ENCODE data around the gene CDADC1. TPM values are rescaled to one million over a fixed set of nuclear protein-coding genes. Genes with fewer than 3 reads are reported as not detected.

CDADC1 gene
- total and polyA plus RNA-seq, 11 donors: 2.8 to 10.8 (median 10.2) TPM

DNA sequence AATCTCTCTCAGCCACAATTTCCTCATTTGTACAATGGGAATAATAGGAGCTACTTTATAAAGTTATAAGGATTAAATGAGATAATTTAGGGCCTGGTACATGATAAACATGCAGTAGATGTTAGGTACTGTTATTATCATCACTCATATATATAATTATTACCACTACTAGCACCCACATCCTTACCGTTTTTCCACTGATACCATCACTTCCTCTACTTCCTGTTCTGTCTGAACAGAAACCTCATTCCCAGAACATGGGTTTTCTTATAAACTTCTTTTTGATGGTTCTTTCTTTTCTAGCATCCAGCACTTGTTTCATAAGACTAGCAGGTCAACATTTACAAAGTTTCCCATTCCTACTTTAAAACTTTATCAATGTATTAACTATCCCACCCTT is 6.3 kb downstream of the CDADC1 start:
- 43 to 57% (median 53%) methylated on average over 1 of the region's 1 CpG for WGBS, 4 donors
- no peak overlapping the region for H3K4me3 ChIP-seq
- no peaks in the 10 kb centered on the region for H3K27me3 ChIP-seq
- H3K4me1 ChIP-seq: peaks cover 0 to 42% (median 6%) of the 10 kb centered on the region in 12 donors
- no peak overlapping the region for H3K27ac ChIP-seq
- DNase-seq (no peak), ATAC-seq (no peak)
- H3K36me3 ChIP-seq: peaks cover 0 to 87% (median 35%) of the 10 kb centered on the region in 9 donors
- intact Hi-C loops (cut with DNase I): loop anchor here in 1 of 10 donors (10.0 kb wide), 1 partner anchor 149 kb away; no protein-coding TSS in a partner anchor
- H3K9me3 ChIP-seq: no peaks in the 10 kb centered on the region
- TF ChIP-seq, protein P1, sequence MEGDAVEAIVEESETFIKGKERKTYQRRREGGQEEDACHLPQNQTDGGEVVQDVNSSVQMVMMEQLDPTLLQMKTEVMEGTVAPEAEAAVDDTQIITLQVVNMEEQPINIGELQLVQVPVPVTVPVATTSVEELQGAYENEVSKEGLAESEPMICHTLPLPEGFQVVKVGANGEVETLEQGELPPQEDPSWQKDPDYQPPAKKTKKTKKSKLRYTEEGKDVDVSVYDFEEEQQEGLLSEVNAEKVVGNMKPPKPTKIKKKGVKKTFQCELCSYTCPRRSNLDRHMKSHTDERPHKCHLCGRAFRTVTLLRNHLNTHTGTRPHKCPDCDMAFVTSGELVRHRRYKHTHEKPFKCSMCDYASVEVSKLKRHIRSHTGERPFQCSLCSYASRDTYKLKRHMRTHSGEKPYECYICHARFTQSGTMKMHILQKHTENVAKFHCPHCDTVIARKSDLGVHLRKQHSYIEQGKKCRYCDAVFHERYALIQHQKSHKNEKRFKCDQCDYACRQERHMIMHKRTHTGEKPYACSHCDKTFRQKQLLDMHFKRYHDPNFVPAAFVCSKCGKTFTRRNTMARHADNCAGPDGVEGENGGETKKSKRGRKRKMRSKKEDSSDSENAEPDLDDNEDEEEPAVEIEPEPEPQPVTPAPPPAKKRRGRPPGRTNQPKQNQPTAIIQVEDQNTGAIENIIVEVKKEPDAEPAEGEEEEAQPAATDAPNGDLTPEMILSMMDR (IDR thresholded peaks at IDR 0.05): no peak
- no peak for TF ChIP-seq POLR2A (IDR thresholded peaks at IDR 0.05)

DNA sequence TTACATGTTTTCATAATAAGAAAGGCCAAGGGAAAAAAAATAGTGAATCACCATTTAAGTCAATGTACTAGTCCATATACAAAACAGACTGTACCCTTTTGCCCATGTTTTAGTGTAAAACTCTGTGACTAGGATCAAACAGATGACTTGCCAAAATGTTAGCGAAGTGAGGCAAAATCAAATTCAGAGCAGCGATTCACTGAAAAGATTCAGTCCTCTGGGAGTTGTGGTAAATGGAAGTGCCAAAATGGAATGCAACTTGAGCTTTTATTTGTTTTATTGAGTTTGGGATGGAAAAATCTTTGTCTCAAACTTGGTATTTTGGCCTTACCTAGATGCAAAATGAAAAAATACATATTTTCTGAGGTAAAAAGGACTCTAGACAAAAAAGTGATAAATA is 9.1 kb downstream of the CDADC1 start:
- Histone ChIP-seq H3K9me3 (no peaks in the 10 kb centered on the region), H3K4me3 (no peak overlapping the region), H3K4me1 (peaks cover 0 to 24% (median 0%) of the 10 kb centered on the region in 12 donors), H3K36me3 (peaks cover 0 to 91% (median 59%) of the 10 kb centered on the region in 9 donors), H3K27me3 (no peaks in the 10 kb centered on the region), H3K27ac (peak overlapping the region in 1 of 12 donors; percentile 9)
- 73 to 93% (median 82%) methylated on average over 2 of the region's 2 CpGs for WGBS, 4 donors
- ATAC-seq (no peak), DNase-seq (no peak)
- intact Hi-C loops (cut with DNase I): loop anchor here in 1 of 10 donors (10.0 kb wide), 1 partner anchor 152 kb away; no protein-coding TSS in a partner anchor
- no peak for TF ChIP-seq POLR2A (IDR thresholded peaks at IDR 0.05)
- TF ChIP-seq, protein P1 (IDR thresholded peaks at IDR 0.05): no peak

DNA sequence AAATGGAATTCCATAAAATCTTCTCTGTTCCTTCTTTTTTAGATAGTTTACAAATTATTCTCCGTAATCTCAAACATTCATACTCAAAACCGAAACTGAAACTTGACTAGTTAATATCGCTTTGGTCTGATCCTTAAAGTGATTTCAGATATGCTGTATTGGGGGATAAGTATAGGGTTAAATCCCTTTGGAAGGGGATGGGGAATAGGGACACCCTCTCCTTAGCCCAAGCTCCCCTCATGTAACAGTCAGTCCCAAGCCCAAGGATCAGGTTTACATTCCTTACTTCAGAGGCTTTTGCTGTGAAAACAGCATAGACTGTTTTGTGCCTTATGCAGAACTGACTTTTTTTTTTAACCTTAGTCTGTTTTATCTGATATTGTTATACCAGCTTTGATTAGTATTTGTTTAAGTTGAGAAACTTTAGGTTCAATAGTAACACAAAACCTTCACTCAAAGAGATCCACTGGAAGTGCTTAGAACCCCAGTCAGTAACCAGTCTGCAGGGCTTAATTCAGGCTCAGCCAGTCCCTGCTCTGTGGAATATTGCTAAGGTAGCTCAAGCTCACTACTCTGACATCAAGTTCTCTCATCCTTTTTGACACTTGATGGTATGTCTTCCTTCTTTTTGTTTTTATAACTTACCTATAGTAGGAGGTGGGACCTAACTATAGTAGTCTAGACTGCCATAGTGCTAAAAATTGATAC is 10.5 kb downstream of the CDADC1 start:
- intact Hi-C loops (cut with DNase I): loop anchor here in 1 of 10 donors (10.0 kb wide), 1 partner anchor 153 kb away; no protein-coding TSS in a partner anchor

DNA sequence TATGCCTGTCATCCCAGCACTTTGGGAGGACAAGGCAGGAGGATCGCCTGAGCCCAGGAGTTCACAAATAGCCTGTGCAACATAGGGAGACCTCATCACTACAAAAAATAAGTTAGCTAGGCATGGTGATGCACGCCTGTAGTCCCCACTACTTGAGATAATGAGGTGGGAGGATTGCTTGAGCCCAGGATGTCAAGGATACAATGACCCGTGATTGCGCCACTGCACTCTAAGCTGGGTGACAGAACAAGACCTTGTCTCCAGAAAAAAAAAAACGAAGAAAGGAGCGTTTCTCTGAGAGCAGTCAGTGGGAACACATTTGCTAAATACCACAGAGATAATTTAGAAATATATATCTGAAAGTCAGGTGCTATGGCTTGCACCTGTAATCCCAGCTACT is 11.9 kb downstream of the CDADC1 start:
- Histone ChIP-seq H3K27me3 (no peaks in the 10 kb centered on the region), H3K9me3 (no peaks in the 10 kb centered on the region), H3K36me3 (peaks cover 0 to 94% (median 73%) of the 10 kb centered on the region in 9 donors), H3K4me3 (no peak overlapping the region), H3K27ac (no peak overlapping the region), H3K4me1 (peaks cover 0 to 14% (median 0%) of the 10 kb centered on the region in 12 donors)
- intact Hi-C loops (cut with DNase I): loop anchor here in 1 of 10 donors (10.0 kb wide), 1 partner anchor 155 kb away; no protein-coding TSS in a partner anchor
- TF ChIP-seq, protein P1 (IDR thresholded peaks at IDR 0.05): no peak
- no peak for TF ChIP-seq POLR2A (IDR thresholded peaks at IDR 0.05)
- no peak for DNase-seq
- 86 to 94% (median 90%) methylated on average over 6 of the region's 6 CpGs for WGBS, 4 donors
- ATAC-seq: no peak

More for the DNA sequence above, 10.5 kb downstream of the CDADC1 start:
- Histone ChIP-seq H3K36me3 (peaks cover 0 to 98% (median 66%) of the 10 kb centered on the region in 9 donors), H3K27ac (peak overlapping the region in 5 of 12 donors; percentile 4 to 44 (median 5)), H3K4me3 (peak overlapping the region in 10 of 12 donors; percentile 6 to 52 (median 28)), H3K4me1 (peaks cover 0 to 15% (median 0%) of the 10 kb centered on the region in 12 donors), H3K27me3 (no peaks in the 10 kb centered on the region), H3K9me3 (no peaks in the 10 kb centered on the region)
- WGBS, 4 donors: 65 to 80% (median 77%) methylated on average over 3 of the region's 3 CpGs
- TF ChIP-seq POLR2A (IDR thresholded peaks at IDR 0.05): no peak
- TF ChIP-seq, protein P1 (IDR thresholded peaks at IDR 0.05): no peak
- DNase-seq (no peak), ATAC-seq (no peak)
